ENCODE results near the gene SLC66A2.

SLC66A2 gene

DNA sequence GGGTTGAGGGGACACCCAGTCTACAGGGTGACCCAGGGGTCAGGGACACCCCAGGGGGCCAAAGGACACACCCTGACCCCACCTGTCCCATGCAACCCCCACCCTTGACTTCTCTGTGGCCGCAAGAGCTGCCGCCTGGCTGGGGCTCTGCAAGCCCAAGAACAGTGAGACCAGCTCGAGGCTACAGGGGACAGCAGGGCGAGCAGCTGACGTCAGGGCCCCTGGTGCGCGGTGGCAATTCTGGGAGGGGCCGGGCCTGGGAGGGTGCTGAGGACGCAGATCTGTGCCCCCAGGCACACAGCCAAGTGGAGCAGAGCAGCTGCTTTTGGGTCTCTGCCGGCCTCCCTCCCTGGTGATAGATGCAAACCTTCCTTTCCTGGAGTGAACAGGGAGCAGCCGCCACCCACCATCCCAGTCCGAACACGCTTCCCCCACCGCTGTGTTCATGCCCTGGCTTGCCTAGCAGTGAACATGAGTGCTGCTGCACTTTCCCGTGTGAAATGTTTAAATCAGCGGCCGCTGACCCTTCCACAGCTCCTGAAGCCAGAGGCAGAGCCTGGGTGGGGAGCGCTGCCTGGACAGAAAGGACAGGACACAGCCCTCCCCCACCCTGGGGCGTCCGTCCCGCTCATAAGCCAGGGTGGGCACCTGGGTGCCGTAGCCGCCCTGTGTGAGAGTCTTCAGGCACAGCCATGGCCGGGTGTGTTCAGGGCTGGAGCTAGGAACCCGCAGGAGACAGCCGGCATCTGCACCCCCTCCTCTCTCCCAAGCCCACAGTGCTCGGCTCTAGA lies 46.9 kb downstream of the SLC66A2 start:
- no peak for DNase-seq (ENCODE audit: low read depth, low spot score)

DNA sequence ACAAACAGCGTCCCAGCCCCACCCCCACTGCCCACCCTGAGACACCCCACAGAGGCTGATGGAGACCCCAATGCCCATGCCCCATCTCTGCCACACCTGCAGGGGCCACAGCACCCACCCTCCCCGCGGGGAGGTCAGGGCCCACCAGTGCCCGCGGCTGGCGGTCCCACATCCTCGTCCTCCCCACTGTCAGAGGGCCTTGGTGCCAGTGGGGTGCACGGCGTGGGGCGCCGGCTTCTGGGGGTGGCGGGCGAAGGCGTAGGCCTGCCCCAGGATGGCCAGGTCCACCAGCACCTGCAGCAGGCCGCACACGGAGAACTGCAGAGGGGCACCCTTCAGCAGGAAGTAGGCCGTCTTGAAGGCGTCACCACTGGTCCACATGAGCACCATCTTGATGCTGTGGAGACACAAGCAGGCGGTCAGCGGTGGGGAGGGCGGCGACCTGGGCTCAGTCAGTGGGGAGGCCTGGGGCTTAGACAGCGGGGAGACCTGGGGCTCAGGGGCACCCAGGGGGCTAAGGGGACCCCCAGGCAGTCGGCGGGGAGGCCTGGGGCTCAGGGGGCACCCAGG lies 47.6 kb downstream of the SLC66A2 start:
- no peak for DNase-seq (ENCODE audit: low read depth, low spot score)

DNA sequence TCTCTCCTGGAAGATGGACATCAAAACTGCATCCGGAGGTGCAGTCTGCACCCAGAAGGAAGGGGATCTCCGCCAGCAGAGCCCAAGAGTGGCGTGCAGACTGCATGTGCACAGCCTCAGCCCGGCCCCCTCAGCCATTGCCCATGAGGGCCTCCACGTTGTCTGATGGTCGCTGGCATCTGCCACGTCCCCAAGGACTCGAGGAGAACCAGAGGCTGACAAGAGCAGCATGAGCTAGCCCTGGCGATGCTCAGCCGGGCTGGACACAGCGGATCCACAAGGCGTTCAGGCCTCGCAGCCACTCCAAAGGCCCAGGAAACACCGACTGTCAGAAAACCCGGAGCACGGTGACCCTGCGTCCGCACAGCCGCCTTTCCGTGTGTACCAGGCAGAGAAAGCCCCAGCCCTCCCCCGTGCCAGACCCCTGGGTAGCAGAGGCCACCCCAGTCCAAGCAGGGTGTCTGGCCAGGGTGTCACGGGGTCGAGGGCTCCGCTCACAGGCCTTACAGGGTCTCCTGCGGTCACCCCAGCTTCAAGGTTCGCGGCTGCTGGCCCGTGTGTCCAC lies 48.3 kb downstream of the SLC66A2 start:
- no peak for DNase-seq (ENCODE audit: low read depth, low spot score)

DNA sequence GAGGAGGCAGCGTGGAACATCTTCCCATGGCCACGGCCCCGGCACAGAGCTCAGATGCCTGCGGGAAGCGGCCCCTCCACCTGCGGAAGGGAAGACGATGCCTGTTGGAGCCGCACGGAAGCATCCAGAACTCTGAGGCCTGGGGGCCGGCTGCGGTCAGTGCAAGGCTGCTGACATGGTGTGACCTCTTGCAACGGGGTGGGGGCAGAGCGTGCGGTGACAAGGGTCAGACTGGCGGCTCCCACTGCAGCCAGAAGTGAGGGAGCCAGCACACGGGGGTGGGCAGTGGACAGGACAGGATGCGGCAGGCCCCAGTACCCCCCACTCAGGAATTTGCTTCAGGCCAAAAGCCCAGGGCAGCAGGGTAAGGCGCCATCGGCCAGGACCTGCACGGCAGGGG lies 48.8 kb downstream of the SLC66A2 start:
- DNase-seq (ENCODE audit: low read depth, low spot score), result no peak

DNA sequence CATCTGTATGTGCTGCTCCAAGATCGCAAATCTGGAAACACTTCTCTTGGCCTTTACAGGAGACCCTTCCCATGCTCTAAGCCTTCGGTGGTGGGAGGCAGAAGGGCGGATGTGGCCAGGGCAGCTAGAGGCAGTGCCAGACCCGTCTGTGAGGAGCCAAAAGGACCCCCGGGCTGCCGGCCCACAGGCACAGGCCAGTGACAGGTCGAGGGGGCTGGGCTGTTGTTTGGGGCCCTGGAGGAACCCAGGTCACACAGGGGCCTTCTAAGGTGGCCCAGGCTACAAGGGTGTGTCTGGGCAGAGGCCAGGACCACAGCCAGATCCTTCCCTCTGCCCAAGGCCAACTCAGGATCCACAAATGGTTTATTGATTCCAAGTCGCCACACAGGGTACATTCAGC lies 49.4 kb downstream of the SLC66A2 start:
- no peak for DNase-seq (ENCODE audit: low read depth, low spot score)

DNA sequence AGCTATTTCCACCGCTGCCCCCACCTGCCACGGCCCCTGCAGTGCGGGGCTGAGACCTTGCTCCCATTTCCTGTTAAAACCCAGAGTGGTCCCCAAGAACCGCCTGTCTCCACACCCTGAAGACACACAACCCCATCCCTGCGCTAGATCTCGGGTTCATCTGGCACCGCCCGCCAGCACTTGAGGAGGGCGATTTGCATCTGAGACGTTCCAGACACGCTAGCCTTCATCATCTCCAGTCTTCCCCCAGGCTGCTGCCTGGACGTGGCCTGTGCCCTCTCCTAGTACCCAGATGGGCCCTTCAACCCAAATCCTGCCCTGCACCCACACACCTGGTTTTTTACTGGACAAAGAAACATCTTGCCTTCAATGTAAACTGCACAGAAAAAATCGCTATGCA lies 49.8 kb downstream of the SLC66A2 start:
- DNase-seq (ENCODE audit: low read depth, low spot score), result no peak

DNA sequence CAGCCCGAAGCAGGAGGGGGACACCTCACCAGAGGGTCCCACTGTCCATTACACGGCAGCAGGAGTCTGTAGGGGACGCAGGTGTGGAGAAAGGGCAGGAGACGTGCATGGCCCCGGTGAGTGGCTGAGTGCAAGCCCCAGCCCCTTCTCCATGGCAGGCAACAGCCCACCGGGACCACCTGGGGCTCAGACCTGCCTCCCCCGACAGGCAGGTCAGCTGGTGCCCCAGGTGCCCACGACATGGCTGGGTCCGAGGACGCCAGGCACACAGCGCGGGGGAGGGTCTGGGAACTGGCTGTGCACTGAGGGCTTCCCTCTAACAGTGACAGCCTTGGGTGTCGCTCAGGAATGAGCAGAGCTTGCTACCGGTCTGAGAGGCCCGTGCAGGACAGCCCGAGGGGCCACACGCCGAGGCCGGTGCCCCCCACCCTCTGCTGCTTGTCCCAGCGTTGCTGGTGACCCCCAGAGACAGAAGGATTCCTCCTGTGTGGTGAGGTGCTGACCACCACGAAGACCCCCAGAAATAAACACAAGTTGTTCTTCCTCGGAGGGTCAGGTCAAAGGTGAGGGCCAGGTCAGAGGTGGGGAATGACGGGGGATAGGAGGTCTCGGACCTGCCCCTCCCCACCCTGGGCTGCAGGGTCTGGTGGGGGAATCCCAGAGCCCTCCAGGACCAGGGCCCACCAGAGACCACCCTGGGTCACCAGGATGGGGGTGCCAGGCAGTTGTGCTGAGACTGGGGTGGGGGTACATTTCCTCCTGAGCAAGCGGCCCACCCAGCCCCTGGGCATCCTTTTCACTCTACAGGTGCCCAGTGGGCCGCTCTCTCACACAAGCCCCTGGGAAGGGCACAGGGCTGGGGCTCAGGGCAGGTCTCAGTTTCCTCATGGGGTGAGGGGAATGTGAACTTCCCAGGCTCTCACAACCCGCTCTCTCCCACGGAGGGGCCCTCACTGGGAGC lies 50.6 kb downstream of the SLC66A2 start:
- no peak for DNase-seq (ENCODE audit: low read depth, low spot score)

DNA sequence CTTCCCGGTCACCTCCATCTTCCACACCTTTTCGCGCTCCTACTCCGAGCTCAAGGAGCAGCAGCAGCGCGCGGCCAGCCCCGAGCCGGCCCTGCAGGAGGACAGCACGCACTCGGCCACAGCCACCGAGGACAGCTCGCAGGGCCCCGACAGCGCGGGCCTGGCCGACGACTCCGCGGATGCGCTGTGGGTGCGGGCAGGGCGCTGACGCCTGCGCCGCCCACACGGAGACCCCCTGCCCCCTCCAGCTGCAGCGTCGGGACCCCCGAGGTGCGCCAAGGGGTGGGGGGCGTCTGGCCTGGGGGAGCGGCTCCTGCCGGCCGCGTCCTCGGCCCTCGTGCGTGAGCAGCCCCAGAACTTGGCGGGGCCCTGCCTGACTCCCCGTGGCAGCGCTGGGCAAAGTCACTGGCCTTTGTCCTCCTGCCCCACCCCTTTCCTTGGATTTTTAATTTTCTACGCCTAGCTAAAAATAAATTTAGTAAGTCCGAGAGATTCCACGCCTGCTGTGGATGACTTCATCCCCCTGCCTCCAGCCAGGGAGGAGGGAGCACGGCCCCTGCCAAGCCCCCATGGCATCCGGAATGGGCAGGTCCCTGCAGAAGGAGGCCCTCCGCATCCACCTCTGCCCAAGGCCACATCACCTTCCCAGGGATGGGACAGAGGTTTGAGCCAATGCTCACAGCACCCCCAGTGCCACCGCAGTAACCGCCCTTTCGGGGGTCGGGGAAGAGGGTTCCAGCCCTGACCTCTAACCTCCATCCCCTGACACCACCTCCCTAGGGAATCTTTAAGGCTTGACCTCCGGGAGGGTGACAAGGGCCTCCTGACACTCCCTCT lies 51.6 kb downstream of the SLC66A2 start:
- DNase-seq (ENCODE audit: low read depth, low spot score), result no peak

DNA sequence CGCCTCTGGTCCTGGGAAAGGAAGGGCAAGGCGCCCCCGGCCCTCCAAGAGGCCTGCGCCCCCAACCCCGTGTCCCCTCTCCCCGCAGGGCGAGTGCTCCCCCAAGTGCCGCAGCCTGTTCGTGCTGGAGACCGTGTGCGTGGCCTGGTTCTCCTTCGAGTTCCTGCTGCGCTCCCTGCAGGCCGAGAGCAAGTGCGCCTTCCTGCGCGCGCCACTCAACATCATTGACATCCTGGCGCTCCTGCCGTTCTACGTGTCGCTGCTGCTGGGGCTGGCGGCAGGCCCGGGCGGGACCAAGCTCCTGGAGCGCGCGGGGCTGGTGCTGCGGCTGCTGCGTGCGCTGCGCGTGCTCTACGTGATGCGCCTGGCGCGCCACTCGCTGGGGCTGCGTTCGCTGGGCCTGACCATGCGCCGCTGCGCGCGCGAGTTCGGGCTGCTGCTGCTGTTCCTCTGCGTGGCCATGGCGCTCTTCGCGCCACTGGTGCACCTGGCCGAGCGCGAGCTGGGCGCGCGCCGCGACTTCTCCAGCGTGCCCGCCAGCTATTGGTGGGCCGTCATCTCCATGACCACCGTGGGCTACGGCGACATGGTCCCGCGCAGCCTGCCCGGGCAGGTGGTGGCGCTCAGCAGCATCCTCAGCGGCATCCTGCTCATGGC lies 52.4 kb downstream of the SLC66A2 start:
- DNase-seq (ENCODE audit: low read depth, low spot score), result no peak

DNA sequence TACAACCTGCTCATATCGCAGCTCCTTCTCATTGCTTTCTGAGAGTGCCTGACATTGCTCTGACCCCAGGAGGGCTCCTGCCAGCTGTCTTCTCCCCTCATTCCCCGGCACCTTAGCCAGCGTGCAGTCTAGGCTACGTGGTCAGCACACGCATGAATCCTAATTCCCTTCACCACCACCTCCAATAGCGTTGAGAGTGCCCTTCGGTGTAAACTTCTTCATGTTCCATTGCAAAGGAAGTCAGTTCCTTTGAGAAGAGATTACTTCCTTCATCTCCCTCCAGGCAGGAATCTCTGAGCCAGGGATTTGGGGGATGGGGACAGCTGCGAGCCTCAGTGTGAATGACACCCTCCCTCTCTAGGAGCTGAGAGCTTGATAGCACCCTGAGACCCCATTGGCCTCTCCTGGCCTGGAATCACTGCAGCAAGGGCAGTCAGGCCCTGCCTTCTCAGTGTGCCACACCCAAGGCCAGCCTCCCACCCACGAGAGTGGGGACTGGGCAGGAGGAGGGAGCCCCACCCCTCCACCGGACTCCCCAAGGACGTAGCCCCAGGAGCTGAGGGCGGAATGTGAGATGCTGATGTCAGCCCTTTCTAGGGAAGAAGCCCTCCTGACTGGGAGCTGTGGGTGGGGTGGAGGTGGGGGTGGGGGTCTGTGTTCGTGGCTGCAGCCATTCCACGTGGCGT lies 53.4 kb downstream of the SLC66A2 start:
- DNase-seq (ENCODE audit: low read depth, low spot score), result no peak

DNA sequence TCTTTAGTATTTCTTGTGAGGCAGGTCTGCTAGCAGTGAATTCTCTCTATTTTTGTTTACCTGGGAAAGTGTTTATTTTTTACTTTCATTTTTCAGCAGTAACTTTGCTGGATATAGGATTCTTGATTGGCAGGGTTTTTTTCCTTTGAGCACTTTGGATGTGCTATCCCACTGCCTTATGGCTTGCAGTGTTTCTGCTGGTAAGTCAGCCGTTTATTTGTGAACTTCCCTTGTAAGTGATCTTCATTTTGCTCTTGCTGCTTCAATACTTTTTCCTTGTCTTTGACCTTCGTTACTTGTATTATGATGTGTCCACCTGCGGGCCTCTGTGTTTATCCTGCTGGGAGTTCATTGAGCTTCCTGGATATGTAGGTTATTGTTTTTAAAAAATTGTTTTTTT lies 54.7 kb downstream of the SLC66A2 start:
- DNase-seq (ENCODE audit: low read depth, low spot score), result no peak

DNA sequence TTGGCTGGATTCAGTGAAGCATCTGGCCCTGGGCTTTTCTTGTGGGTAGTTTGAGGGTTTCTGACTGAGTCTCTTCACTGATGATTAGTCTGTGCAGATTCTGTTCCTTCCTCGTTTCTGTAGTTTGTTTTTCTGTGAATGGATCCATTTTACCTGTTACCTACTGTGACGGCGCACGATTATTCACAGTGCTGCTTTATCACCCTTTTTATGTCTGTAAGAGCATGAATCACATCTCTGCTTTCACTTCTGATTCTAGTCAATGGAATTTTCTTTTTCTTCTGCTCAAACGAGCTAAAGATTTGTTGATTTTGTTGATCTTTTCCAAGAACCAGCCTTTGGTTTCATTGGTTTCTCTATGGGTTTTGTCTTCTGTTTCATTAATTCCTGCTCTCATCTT lies 60.8 kb downstream of the SLC66A2 start:
- no peak for DNase-seq (ENCODE audit: low read depth, low spot score)

DNA sequence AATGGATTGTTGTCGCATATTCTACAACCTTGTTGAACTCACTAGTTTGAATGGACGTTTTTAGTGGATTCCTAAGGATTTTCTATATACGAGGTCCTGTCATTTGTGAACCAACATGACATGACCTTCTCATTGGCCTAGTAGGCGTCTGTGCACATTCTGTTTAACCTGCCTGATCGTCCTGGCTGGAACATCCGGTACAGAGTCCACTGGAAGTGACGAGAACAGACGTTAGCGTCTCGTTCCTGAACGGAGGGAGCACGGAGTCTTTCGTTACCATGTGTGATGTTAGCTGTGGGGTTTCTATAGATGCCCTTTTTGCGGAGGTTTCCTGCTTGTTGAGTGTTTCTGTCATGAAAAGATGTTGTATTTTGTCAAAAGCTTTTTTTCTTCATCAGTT lies 61.9 kb downstream of the SLC66A2 start:
- no peak for DNase-seq (ENCODE audit: low read depth, low spot score)

DNA sequence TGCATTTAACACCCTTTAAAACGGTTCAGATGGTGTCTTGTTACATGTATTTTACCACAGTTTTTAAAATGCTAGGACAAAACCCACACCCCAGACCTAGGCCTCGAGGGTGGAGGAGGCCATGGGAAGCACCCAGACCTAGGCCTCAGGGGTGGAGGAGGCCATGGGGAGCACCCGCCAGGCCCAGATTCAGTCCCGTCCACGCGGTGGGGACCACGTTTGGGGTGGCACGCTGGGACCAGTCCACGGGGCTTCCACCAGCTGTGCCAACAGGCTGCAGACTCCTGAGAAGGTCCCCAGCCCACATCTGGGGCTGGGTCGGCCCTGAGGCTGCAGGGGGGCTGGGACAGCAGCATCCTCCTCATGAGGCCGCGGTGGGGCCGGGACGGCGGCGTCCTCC lies 63.4 kb downstream of the SLC66A2 start:
- no peak for DNase-seq (ENCODE audit: low read depth, low spot score)

DNA sequence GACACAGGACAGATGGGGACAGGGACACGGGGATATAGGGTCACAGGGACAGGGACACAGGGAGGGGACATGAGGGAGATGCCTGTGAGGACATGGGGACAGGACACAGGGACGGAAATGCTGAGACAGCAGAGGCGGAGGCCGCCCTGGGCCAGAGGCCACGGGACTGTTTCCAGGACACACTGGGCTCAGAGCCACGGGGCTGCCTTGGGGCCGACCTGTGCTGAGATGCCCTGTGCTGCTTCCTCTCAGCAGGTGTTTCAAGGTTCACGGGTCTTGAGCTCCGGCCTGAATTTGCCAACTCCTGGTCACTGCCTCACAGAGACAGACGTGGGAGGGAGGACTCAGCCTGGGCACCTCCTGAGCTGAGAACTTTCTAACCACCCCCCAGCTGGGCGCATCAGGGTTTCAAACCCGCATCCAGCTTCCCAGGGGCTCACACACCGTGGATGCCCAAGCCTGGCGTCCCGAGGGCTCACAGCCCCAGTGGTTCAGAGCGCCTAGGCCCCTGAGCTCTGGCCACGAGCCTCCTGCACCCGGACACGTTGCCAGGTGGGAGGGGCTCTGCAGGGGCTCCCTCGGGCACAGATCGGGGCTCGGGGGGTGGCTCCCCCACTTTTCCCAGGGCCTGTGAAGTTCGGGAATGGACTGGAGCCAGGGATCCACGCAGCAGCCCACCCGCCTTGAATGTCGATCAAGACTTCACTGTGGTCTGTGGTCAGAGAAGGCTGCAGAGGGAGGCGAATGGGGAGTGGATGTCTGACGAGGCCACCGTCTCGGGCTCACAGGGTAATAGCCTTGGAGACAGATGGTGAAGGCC lies 64.1 kb downstream of the SLC66A2 start:
- no peak for DNase-seq (ENCODE audit: low read depth, low spot score)

DNA sequence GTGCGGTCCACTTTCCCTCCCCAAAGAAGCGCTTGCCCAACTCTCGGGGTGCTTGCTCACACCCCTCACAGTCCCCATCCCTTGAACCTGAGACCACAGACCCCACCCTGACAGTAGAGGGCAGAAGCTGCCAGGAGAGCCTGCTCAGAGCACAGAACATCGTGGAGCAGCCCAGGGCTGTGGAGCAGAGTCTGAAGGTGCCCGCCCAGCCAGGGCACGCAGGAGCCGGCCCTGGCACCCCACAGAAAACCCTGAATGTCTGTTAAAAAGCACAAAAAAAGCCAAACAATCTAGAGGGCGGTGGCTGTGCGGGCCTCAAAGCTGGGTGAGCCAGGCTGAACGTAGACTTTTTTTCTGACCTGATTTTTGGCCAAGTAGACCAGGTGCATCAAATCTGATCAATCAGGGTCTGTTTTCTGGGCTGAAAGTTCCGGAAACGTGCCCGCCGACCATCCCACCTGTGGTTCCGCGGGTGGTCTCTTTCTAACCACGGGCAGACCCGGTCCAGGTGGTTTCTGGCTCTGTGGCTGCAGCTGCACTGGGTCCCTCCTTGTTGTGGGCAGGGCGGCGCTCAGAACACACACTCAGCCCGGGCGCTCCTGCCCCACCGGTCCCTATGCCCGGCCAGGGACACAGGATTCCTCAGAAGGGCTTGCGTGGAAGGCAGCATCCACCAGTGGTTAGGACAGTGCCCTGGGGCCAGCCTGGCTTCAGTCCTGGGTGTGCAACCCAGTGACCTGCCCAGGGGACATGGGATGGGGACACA lies 66.3 kb downstream of the SLC66A2 start:
- no peak for DNase-seq (ENCODE audit: low read depth, low spot score)

DNA sequence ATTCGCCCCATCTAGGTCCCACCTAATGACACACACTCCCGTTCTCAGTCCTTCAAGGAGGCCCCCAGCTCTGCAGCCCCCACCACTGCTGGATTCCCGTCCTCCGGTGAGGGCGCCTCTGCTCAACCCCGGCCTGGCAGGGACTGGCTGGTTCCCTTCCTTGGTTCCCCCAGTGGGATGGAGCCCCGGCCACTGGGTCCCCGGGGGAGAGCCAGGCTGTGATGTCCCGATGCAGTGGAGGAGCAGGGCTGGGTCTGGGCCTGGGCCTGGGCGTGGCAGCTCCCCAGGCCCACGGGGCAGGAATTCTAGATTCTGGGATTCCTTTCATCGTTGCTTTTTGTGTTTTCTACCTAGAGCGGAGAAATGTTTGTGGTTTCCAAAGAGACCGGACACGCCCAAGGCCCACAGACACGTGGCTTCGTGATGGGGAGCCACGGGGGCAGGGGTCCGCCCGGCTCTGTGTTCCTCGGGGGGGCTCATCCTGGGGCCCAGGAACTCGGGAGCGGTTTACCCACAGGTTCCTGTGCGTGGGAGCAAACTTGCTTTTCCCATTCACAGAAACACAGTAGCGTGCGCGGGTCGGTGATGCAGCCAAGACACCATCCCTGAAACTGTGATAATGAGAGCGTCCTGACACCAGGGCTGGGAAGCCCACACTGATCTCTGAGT lies 67.0 kb downstream of the SLC66A2 start:
- no peak for DNase-seq (ENCODE audit: low read depth, low spot score)

Measured in astrocyte of the hippocampus (primary cell).